ENCODE results near the gene DVL1.
A peak's percentile ranks its signal among the peaks of the same experiment; 100 is the strongest.
"Not testable (repeated sequence)": the region's sequence is repeated elsewhere in the genome, so short reads cannot be mapped to it uniquely, and the experiment has no call there.

DVL1 gene

GRCh38 chr1:1324524-1325287 lies 24.5 kb downstream of the DVL1 start, which contains the start of the genes CPTP and INTS11:
TSS of gene CPTP (plus strand) at chr1:1324802. CDS start at chr1:1326911, 2,109 bp downstream.
TSS of gene INTS11 (minus strand) at chr1:1324660. CDS start at chr1:1324608, 52 bp downstream.
- peak; percentile 95 for DNase-seq

- DNase-seq, result no peak
Observed at GRCh38 chr1:1324084-1324523, 25.1 kb downstream of the DVL1 start.

GRCh38 chr1:1322952-1323351 lies 26.3 kb downstream of the DVL1 start:
- no peak for DNase-seq

GRCh38 chr1:1322418-1322817 lies 26.8 kb downstream of the DVL1 start:
- DNase-seq, result no peak

- DNase-seq, result no peak
Observed at GRCh38 chr1:1321477-1321876, 27.7 kb downstream of the DVL1 start.

- DNase-seq, result no peak
Observed at GRCh38 chr1:1320666-1321448, 28.4 kb downstream of the DVL1 start.

GRCh38 chr1:1319646-1319941 lies 29.6 kb downstream of the DVL1 start:
- DNase-seq, result no peak

- DNase-seq, result no peak
Observed at GRCh38 chr1:1318777-1319645, 30.2 kb downstream of the DVL1 start.

GRCh38 chr1:1318131-1318652 lies 31.0 kb downstream of the DVL1 start:
- no peak for DNase-seq

- DNase-seq, result no peak
Observed at GRCh38 chr1:1317420-1317819, 31.8 kb downstream of the DVL1 start.

GRCh38 chr1:1316199-1316598 lies 33.0 kb downstream of the DVL1 start:
- DNase-seq, result not testable (repeated sequence)

GRCh38 chr1:1315435-1315954 lies 33.7 kb downstream of the DVL1 start:
- DNase-seq, result no peak

GRCh38 chr1:1314678-1315335 lies 34.4 kb downstream of the DVL1 start:
- DNase-seq, result no peak

GRCh38 chr1:1314237-1314586 lies 35.0 kb downstream of the DVL1 start:
- no peak for DNase-seq

GRCh38 chr1:1313500-1314236 lies 35.5 kb downstream of the DVL1 start:
- no peak for DNase-seq

- DNase-seq, result no peak
Observed at GRCh38 chr1:1312450-1313314, 36.5 kb downstream of the DVL1 start.

- DNase-seq, result no peak
Observed at GRCh38 chr1:1311107-1312104, 37.8 kb downstream of the DVL1 start.

GRCh38 chr1:1310476-1311053 lies 38.7 kb downstream of the DVL1 start:
- no peak for DNase-seq

GRCh38 chr1:1310109-1310385 lies 39.2 kb downstream of the DVL1 start:
- DNase-seq, result no peak

All from activated gamma-delta T cell (primary cell).